ENCODE results near the gene LYRM1.

DNA sequence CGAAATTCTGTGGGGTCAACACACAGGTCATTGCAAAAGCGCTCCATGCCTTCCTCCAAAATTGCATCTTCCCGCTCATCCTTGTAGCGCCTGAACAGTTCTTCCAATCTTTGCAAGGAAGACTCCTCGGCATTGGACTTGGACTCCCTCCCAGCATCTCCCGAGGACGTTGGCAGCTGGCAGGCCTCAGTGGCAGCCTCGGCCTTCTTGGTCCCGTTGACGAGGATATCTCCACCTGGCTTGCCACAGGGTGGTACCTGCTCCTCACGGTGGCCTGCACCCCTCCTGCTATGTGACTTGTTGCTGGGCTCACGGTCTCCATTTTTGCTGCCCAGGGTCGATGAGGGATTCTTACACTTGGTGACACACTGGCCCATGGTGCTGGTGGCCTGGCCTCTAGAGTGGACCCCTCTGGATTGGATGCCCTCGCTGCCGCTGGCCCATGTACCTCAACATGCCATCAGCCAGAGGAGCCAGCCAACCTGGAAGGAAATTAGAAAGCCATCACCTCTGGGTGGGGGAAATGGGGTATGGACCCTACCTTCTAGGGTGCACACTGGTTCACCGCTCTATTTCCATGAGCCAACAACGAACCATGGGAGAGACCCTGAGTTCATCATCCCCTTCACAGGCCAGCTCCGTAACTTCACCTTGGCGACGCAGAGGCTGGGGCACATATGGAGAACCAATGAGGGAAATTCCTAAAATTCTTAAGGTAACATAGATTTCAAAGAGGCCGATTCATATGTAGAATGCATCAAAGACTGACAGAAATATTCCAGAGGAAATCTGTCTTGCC is 38.2 kb upstream of the LYRM1 start:
- TF ChIP-seq REST (IDR thresholded peaks at IDR 0.05; ENCODE audit: low read depth, low read length) (no peak), POLR2AphosphoS5 (IDR thresholded peaks at IDR 0.05; ENCODE audit: low read depth, low read length) (no peak), CTCF (IDR thresholded peaks at IDR 0.05) (no peak)
